ENCODE data around the gene SYT17.

GRCh38 chr16:19297454-19297853 is 129.4 kb downstream of the SYT17 start:
- TF ChIP-seq POLR2A (IDR thresholded peaks at IDR 0.05; ENCODE audit: low read length) (no peak), GATA1 (IDR thresholded peaks at IDR 0.05; ENCODE audit: low read depth, low read length) (no peak)

Data from erythroblast (primary cell).